Keratinocyte (primary cell): Measurements from ENCODE around the gene ERI2.
"Not testable (repeated sequence)": the region's sequence is repeated elsewhere in the genome, so short reads cannot be mapped to it uniquely, and the experiment has no call there.

ENCODE experiments used
- EZH2 ChIP-seq: IDR thresholded peaks from one replicate; pipeline ENCODE4 v1.6.1; 2012; ENCODE audit warnings: inconsistent platforms, mild to moderate bottlenecking, low read length, moderate library complexity
- TF ChIP-seq, protein P1 (sequence below), 3 experiments: IDR thresholded peaks in 1 of 3; conservative IDR thresholded peaks in 1 of 3; optimal IDR thresholded peaks in 1 of 3; 2 replicates in 2 of 3; 3 replicates in 1 of 3; pipeline versions ENCODE3 to v1.5.1; 2011; ENCODE audit warnings: low read length in 3 of 3, mild to moderate bottlenecking in 3 of 3, moderate library complexity in 2 of 3, control low read depth in 1 of 3, inconsistent platforms in 1 of 3; ENCODE audit not compliant: insufficient read depth in 2 of 3; ENCODE audit errors: extremely low read depth in 1 of 3

DNA sequence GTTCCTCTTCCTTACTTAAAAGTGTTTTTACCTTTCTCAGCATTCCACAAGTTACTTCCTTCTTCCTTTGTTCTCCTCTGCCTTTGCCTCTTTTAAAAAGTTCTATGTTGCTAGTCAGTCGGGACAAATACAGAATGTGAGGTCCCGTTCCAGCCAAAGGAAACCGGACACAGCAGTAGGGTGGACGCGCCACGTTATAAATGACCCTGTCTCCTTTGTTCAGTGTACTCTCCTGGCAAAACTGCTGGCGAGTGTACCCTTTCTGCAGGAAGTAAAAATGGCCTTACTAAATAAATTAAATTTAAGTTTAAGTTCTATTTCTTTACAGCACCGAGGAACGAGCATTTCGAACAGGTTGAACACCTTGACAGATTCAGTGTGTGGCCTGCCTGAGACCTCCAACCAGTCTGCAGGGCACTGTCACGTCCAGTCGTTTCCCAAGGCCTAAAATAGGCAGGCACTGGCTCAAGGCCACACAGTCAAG lies 546 bp downstream of the ERI2 start:
- TF ChIP-seq, protein P1, sequence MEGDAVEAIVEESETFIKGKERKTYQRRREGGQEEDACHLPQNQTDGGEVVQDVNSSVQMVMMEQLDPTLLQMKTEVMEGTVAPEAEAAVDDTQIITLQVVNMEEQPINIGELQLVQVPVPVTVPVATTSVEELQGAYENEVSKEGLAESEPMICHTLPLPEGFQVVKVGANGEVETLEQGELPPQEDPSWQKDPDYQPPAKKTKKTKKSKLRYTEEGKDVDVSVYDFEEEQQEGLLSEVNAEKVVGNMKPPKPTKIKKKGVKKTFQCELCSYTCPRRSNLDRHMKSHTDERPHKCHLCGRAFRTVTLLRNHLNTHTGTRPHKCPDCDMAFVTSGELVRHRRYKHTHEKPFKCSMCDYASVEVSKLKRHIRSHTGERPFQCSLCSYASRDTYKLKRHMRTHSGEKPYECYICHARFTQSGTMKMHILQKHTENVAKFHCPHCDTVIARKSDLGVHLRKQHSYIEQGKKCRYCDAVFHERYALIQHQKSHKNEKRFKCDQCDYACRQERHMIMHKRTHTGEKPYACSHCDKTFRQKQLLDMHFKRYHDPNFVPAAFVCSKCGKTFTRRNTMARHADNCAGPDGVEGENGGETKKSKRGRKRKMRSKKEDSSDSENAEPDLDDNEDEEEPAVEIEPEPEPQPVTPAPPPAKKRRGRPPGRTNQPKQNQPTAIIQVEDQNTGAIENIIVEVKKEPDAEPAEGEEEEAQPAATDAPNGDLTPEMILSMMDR (optimal IDR thresholded peaks at IDR 0.05 in 1 of 3, IDR thresholded peaks at IDR 0.05 in 1 of 3, conservative IDR thresholded peaks at IDR 0.05 in 1 of 3; ENCODE audit: extremely low read depth in 1 of 3, insufficient read depth in 2 of 3, low read length in 3 of 3) = not testable (repeated sequence)
- TF ChIP-seq EZH2 = not testable (repeated sequence)
